ENCODE results near the gene CCDC68. TPM values are rescaled to one million over a fixed set of nuclear protein-coding genes. Genes with fewer than 3 reads are reported as not detected.
A peak's percentile ranks its signal among the peaks of the same experiment; 100 is the strongest.

Gene CCDC68
- total RNA-seq, 1 donor from 2014 or later, result 0.99 TPM

GRCh38 chr18:54923339-54923956 is 35.8 kb downstream of the CCDC68 start:
- DNase-seq (ENCODE audit: low read depth in 2 of 2), result no peak

GRCh38 chr18:54919412-54919811 is 39.8 kb downstream of the CCDC68 start:
- DNase-seq (ENCODE audit: low read depth in 2 of 2), result no peak

GRCh38 chr18:54918060-54918459 is 41.2 kb downstream of the CCDC68 start:
- no peak for DNase-seq (ENCODE audit: low read depth in 2 of 2)

GRCh38 chr18:54916507-54916906 is 42.8 kb downstream of the CCDC68 start:
- no peak for DNase-seq (ENCODE audit: low read depth in 2 of 2)

- DNase-seq (ENCODE audit: low read depth in 2 of 2), result no peak
These were observed 44.4 kb downstream of the CCDC68 start for GRCh38 chr18:54914816-54915215.

GRCh38 chr18:54911551-54911950 is 47.7 kb downstream of the CCDC68 start:
- no peak for DNase-seq (ENCODE audit: low read depth in 2 of 2)

GRCh38 chr18:54910161-54910919 is 48.9 kb downstream of the CCDC68 start:
- DNase-seq (ENCODE audit: low read depth in 2 of 2), result no peak

- DNase-seq (ENCODE audit: low read depth in 2 of 2), result no peak
These were observed 49.7 kb downstream of the CCDC68 start for GRCh38 chr18:54909538-54909937.

GRCh38 chr18:54906331-54907185 is 52.7 kb downstream of the CCDC68 start:
- DNase-seq (ENCODE audit: low read depth in 2 of 2), result no peak

GRCh38 chr18:54905629-54906028 is 53.6 kb downstream of the CCDC68 start:
- DNase-seq (ENCODE audit: low read depth in 2 of 2), result no peak

- no peak for DNase-seq (ENCODE audit: low read depth in 2 of 2)
These were observed 54.7 kb downstream of the CCDC68 start for GRCh38 chr18:54904581-54904980.

GRCh38 chr18:54900290-54900689 is 59.0 kb downstream of the CCDC68 start:
- DNase-seq (ENCODE audit: low read depth in 2 of 2), result no peak

- DNase-seq (ENCODE audit: low read depth in 2 of 2), result no peak
These were observed 59.8 kb downstream of the CCDC68 start for GRCh38 chr18:54899500-54899899.

- DNase-seq (ENCODE audit: low read depth in 2 of 2), result no peak
These were observed 70.3 kb downstream of the CCDC68 start for GRCh38 chr18:54888933-54889332.

- no peak for DNase-seq (ENCODE audit: low read depth in 2 of 2)
These were observed 70.9 kb downstream of the CCDC68 start for GRCh38 chr18:54888378-54888777.

GRCh38 chr18:54883816-54884604 is 75.3 kb downstream of the CCDC68 start:
- no peak for DNase-seq (ENCODE audit: low read depth in 2 of 2)

- no peak for DNase-seq (ENCODE audit: low read depth in 2 of 2)
These were observed 76.9 kb downstream of the CCDC68 start for GRCh38 chr18:54882318-54882717.

GRCh38 chr18:54881229-54881768 is 78.0 kb downstream of the CCDC68 start:
- no peak for DNase-seq (ENCODE audit: low read depth in 2 of 2)

GRCh38 chr18:54880395-54881105 is 78.7 kb downstream of the CCDC68 start:
- DNase-seq (ENCODE audit: low read depth in 2 of 2), result peak in 1 of 2 donors; percentile 13

GRCh38 chr18:54879691-54880090 is 79.6 kb downstream of the CCDC68 start:
- DNase-seq (ENCODE audit: low read depth in 2 of 2), result no peak
